ENCODE results near the gene IRF9. TPM values are rescaled to one million over a fixed set of nuclear protein-coding genes. Genes with fewer than 3 reads are reported as not detected.
A peak's percentile ranks its signal among the peaks of the same experiment; 100 is the strongest.

Gene IRF9
- total RNA-seq, 1 donor from 2014 or later, result 66.5 TPM

- TF ChIP-seq, protein P1, sequence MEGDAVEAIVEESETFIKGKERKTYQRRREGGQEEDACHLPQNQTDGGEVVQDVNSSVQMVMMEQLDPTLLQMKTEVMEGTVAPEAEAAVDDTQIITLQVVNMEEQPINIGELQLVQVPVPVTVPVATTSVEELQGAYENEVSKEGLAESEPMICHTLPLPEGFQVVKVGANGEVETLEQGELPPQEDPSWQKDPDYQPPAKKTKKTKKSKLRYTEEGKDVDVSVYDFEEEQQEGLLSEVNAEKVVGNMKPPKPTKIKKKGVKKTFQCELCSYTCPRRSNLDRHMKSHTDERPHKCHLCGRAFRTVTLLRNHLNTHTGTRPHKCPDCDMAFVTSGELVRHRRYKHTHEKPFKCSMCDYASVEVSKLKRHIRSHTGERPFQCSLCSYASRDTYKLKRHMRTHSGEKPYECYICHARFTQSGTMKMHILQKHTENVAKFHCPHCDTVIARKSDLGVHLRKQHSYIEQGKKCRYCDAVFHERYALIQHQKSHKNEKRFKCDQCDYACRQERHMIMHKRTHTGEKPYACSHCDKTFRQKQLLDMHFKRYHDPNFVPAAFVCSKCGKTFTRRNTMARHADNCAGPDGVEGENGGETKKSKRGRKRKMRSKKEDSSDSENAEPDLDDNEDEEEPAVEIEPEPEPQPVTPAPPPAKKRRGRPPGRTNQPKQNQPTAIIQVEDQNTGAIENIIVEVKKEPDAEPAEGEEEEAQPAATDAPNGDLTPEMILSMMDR (IDR thresholded peaks at IDR 0.05; ENCODE audit: insufficient read depth, low read length, poor library complexity, severe bottlenecking), result no peak
- H3K4me3 ChIP-seq (ENCODE audit: low read depth, low read length), result no peak overlapping the region
- H3K36me3 ChIP-seq (ENCODE audit: control insufficient read depth, insufficient read depth, low read length), result peaks cover 6% of the 10 kb centered on the region
- DNase-seq (ENCODE audit: low read depth), result no peak
- H3K27me3 ChIP-seq (ENCODE audit: control insufficient read depth, insufficient read depth, low read length), result no peaks in the 10 kb centered on the region
These were observed 24.7 kb downstream of the IRF9 start for GRCh38 chr14:24185741-24186140.

DNA sequence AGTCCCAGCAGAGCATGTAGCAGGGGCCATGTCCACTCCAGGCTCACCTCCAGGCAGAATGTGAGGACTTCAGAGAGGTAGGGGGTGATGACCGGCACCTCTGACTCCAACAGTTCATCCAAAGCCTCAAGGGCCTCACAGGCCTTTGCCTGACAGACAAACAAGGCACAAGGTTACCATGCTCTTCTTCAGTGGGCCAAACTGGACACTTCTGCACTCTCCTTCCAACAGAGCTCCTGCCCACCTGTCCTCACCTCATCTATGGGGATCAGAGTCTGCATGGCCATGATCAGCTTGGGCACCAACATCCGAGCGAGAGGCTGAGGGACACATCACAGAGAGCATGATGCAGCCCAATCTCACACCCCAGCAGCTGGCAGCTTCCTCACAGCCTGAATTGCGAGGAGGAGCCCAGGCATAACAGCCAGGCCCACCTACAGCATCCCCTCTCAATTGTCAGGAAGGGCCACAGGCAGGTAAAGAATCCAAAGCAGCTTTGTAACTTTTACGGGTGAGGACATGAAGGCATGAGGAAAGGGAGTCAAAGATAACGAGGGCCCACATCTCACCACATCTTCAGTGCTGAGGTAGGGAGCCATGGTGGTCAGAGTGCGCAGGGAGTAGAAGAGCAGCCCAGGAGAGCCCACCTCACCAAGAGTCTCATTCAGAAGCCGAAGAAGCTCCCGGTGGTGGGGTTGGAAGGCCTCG is 25.9 kb downstream of the IRF9 start:
- Histone ChIP-seq H3K36me3 (ENCODE audit: control insufficient read depth, insufficient read depth, low read length) (peaks cover 3% of the 10 kb centered on the region), H3K27me3 (ENCODE audit: control insufficient read depth, insufficient read depth, low read length) (no peaks in the 10 kb centered on the region), H3K4me3 (ENCODE audit: low read depth, low read length) (no peak overlapping the region)
- TF ChIP-seq, protein P1 (IDR thresholded peaks at IDR 0.05; ENCODE audit: insufficient read depth, low read length, poor library complexity, severe bottlenecking), result no peak
- DNase-seq (ENCODE audit: low read depth), result no peak

GRCh38 chr14:24187539-24187915 is 26.5 kb downstream of the IRF9 start:
- H3K36me3 ChIP-seq (ENCODE audit: control insufficient read depth, insufficient read depth, low read length), result peaks cover 3% of the 10 kb centered on the region
- TF ChIP-seq, protein P1 (IDR thresholded peaks at IDR 0.05; ENCODE audit: insufficient read depth, low read length, poor library complexity, severe bottlenecking), result no peak
- no peak overlapping the region for H3K4me3 ChIP-seq (ENCODE audit: low read depth, low read length)
- no peaks in the 10 kb centered on the region for H3K27me3 ChIP-seq (ENCODE audit: control insufficient read depth, insufficient read depth, low read length)
- no peak for DNase-seq (ENCODE audit: low read depth)

- TF ChIP-seq, protein P1 (IDR thresholded peaks at IDR 0.05; ENCODE audit: insufficient read depth, low read length, poor library complexity, severe bottlenecking), result no peak
- H3K4me3 ChIP-seq (ENCODE audit: low read depth, low read length), result peak within 1 kb of the TSS; percentile 63
- H3K36me3 ChIP-seq (ENCODE audit: control insufficient read depth, insufficient read depth, low read length), result peaks cover 4% of the 10 kb centered on the region
- DNase-seq (ENCODE audit: low read depth), result peak; percentile 84
- H3K27me3 ChIP-seq (ENCODE audit: control insufficient read depth, insufficient read depth, low read length), result no peaks in the 10 kb centered on the region
These were observed 27.4 kb downstream of the IRF9 start, which contains the start of gene IPO4 for GRCh38 chr14:24188251-24189058. Gene IPO4, minus strand, starts transcription at chr14:24188816. Its CDS starts 29 bp downstream, at chr14:24188787.

- Histone ChIP-seq H3K27me3 (ENCODE audit: control insufficient read depth, insufficient read depth, low read length) (no peaks in the 10 kb centered on the region), H3K36me3 (ENCODE audit: control insufficient read depth, insufficient read depth, low read length) (peaks cover 4% of the 10 kb centered on the region), H3K4me3 (ENCODE audit: low read depth, low read length) (no peak overlapping the region)
- TF ChIP-seq, protein P1 (IDR thresholded peaks at IDR 0.05; ENCODE audit: insufficient read depth, low read length, poor library complexity, severe bottlenecking), result no peak
- no peak for DNase-seq (ENCODE audit: low read depth)
These were observed 28.0 kb downstream of the IRF9 start for GRCh38 chr14:24189059-24189375.

Data from kidney epithelial cell (primary cell).